Erythroblast (primary cell): Measurements from ENCODE around the gene SBNO2.

Experiments used
- GATA1 ChIP-seq: IDR thresholded peaks from 2 replicates; pipeline ENCODE4 v1.6.1; 2011; ENCODE audit warnings: low read depth, mild to moderate bottlenecking, control low read depth, low read length, moderate library complexity
- POLR2A ChIP-seq: IDR thresholded peaks from 2 replicates; pipeline ENCODE4 v1.6.1; 2011; ENCODE audit warnings: mild to moderate bottlenecking, low read length

DNA sequence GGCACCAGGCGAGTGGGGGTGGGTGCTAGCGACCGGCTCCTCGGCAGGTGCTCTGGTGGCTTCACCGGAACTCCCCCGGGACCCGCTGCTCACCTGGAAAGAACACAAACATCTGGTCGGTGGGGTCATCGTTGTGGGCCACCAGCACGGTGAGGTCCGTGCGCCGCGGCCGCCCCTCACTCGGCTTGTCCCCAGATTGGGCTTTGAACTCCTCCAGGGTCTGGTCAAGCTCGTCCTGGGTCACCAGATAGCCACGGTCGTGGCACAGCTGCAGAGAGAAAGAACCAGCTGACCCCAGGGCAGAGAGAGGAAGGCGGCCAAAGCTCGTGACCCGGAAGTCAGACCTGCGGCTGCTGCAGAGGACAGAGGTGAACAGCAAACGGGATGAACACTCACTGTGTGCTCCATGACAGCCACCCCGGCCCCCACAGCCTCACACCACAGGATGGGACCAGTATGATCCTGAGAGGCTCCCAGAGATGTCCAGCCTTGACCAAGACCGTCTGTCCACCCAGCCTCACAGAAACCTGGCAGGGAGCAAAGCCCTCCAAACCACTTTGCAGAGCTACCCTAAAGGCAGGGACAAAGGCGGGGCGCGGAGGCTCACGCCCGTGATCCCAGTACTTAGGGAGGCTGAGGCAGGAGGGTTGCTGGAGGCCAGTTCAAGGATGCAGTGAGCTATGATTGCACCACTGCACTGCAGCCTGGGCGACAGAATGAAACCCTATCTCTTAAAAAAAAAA lies 80.1 kb downstream of the SBNO2 start:
- no peak for TF ChIP-seq POLR2A
- TF ChIP-seq GATA1, result no peak
